ENCODE measurements around the gene ZDHHC6.

DNA sequence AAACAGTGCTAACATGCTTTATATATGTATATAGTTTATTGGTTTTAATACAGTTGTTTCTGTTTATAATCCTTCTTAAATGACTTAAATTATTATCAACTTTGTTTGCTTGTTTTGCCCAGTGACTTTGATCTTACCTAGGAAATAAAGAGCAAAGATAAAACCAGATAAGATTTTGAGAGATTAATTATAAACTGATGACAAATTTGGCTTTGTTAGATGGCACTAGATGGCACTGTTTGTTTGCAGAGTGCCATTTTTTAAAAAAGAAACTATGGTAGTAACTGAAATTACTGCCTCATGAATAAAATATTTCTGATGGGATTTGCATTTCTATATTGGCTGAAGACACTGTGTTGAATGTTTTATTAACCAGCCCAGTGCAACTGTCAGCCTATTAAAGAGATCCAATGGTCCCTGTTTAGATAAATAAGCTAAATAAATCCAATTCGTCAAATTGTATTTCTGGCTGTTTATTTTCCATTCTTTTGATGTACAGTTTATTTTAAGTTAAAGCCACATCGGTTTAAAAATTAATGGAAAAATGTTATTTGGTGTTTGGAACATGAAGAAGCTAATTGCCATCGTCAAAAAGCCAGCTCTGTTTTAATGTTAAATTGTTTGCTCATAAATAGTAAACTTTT, 29.0 kb upstream of the ZDHHC6 start:
- TF ChIP-seq ZNF384 (IDR thresholded peaks at IDR 0.05) (no peak), LEF1 (IDR thresholded peaks at IDR 0.05; ENCODE audit: borderline replicate concordance) (no peak), FOXM1 (IDR thresholded peaks at IDR 0.05; ENCODE audit: borderline replicate concordance) (no peak), L3MBTL2 (conservative IDR thresholded peaks at IDR 0.05) (no peak), ARNT (IDR thresholded peaks at IDR 0.05) (no peak), TARDBP (IDR thresholded peaks at IDR 0.05) (no peak), PKNOX1 (IDR thresholded peaks at IDR 0.05) (no peak), SP1 (IDR thresholded peaks at IDR 0.05) (no peak), FOXA1 (IDR thresholded peaks at IDR 0.05) (no peak), ELF4 (IDR thresholded peaks at IDR 0.05) (no peak), BHLHE40 (IDR thresholded peaks at IDR 0.05; ENCODE audit: borderline replicate concordance) (no peak), HDGF (IDR thresholded peaks at IDR 0.05; ENCODE audit: borderline replicate concordance) (no peak), NFRKB (IDR thresholded peaks at IDR 0.05) (no peak), FOXK2 (IDR thresholded peaks at IDR 0.05) (no peak)

Data from HEK293T (cell line).